GM21723 (cell line): Measurements from ENCODE around the gene PEAK3.

ENCODE experiments used
- ATAC-seq: cut with Tn5 transposase; IDR thresholded peaks from one replicate; pipeline ENCODE4 v1.9.1; 2021; ENCODE audit warnings: mild to moderate bottlenecking, moderate library complexity; ENCODE audit not compliant: unreplicated experiment

Gene PEAK3

DNA sequence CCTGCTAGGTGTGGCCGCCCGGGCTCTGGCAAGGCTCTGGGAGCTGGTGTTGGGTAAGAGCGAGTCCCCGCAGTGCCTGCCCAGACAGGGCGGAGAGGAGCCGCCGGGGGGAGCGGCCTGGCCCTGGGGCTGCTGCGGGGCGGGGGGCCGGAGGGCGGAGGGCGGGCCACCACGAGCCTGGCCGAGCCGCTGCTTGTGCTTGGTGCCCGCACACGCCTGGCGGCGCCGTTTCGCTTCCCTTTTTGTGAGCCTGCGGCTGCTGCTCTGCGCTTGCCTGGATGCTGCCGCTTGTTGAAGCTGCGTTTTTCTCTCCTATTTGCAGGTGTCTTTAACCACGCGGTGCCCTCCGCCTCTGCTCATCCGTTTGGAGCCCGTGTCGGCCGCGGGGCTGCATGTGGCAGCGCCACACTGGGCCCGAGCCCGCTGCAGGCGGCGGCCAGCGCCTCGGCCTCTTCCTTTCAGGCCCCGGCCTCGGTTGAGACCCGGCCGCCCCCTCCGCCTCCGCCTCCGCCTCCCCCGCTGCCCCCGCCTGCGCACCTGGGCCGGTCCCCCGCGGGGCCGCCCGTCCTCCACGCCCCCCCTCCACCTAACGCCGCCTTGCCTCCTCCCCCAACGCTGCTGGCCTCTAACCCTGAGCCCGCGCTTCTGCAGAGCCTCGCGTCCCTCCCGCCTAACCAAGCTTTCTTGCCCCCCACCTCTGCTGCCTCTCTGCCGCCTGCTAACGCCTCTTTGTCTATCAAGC lies 54.4 kb downstream of the PEAK3 start:
- ATAC-seq, result no peak

DNA sequence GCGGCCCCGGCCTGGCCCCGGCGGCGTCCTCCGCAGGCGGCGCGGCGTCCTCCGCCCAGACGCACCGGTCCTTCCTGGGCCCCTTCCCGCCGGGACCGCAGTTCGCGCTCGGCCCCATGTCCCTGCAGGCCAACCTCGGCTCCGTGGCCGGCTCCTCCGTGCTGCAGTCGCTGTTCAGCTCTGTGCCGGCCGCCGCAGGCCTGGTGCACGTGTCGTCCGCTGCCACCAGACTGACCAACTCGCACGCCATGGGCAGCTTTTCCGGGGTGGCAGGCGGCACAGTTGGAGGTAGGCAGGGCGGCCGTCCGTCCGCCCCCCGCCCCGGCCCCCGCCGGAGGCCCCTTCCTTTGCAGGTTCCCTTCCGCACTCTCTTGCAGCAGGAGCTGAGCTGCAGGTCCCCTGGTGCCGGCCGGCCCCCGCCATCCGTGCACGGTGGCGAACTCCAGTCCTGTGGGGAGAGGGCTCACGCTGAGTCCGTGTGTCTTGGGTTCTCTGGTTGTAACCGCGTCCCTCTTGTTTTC lies 55.1 kb downstream of the PEAK3 start:
- ATAC-seq, result no peak

DNA sequence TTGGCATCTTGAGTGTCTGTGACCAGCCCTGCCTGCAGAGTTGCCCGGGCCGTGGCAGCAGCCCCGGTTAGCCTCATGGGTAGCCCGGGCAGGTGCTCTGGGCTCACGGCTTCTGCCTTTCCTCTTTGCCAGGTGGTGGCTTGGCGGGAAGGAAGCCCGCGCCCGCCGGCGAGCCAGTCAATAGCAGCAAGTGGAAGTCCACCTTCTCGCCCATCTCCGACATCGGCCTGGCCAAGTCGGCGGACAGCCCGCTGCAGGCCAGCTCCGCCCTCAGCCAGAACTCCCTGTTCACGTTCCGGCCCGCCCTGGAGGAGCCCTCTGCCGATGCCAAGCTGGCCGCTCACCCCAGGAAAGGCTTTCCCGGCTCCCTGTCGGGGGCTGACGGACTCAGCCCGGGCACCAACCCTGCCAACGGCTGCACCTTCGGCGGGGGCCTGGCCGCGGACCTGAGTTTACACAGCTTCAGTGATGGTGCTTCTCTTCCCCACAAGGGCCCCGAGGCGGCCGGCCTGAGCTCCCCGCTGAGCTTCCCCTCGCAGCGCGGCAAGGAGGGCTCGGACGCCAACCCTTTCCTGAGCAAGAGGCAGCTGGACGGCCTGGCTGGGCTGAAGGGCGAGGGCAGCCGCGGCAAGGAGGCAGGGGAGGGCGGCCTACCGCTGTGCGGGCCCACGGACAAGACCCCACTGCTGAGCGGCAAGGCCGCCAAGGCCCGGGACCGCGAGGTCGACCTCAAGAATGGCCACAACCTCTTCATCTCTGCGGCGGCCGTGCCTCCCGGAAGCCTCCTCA lies 55.7 kb downstream of the PEAK3 start:
- ATAC-seq, result no peak

DNA sequence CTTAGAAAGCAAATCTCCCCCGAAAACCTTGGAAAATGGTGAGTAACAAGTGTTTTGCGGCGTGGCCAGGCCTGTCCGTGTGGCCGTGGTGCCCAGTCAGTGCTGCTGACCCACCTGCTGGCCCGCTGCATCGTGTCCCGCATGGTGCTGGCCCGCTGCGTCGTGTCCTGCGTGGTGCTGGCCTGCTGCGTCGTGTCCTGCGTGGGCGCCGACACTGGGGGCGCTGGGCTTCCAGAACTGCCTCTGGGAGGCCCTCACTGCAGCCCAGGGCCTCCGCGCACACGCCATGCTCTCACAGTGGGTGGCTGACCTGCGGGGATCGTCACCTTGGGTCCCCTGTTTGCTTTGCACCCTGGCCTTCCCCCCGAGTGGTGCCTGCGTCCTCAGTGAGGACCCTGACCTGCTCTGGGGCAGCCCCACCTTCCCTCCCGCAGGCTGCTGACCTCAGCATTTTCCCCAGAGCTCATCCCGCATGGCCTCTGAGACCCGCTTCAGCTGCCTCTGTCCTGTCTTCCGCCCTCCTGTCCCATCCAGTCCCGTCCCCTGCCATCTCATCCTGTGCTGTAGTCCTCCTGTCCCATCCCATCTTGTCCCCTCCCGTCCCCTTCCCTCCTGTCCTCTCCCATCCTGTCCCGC lies 56.4 kb downstream of the PEAK3 start:
- ATAC-seq, result no peak

DNA sequence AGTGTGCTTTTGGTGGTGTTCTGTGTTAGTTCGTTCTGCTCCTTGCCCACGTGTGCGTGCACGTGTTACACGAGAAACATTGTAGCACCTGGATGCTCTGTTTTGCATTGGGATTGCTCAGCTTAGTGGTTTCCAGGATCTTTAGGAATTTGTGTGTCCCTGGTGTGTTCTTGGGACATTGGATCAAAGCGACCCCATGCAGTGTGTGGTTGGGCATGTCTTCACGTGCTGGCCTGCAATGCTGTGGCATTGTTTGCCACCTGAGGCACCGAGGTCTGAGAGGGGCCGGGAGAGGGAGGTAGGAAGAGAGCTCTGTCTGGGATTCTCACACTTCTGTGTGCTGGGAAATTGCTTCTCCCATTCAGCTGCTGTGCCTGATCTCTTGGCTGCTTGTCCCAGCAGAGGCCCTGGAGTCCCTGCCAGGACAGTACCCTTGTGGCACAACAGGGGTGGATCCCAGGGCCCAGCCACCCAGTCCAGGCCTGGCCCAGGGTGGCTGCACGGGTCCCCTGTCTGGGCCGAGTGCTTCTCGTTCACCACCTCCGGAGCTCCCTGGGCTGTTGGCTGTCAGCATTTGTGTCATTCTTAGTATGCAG lies 57.1 kb downstream of the PEAK3 start:
- no peak for ATAC-seq
